Neural progenitor cell (in vitro differentiated cells): ENCODE measurements around the gene KCTD11. TPM values are rescaled to one million over a fixed set of nuclear protein-coding genes. Genes with fewer than 3 reads are reported as not detected.

Source experiments
- DNase-seq: peaks from one replicate; pipeline ENCODE4 v3.0.0-alpha.2; 2016; ENCODE audit warnings: low spot score
- H2AFZ ChIP-seq: fragments of 200-600 bp; sonication (generic); replicated peaks from 2 replicates; pipeline ENCODE4 v1.6.1; 2016; ENCODE audit warnings: antibody characterized with exemption
- H3F3A ChIP-seq: fragments of 200-600 bp; sonication (generic); 2 replicates; pipeline ENCODE4 v1.6.1; 2016; ENCODE audit warnings: antibody characterized with exemption, low read depth
- H3K27ac ChIP-seq: fragments of 200-600 bp; sonication (generic); 2 replicates; pipeline ENCODE4 v1.5.1; 2016; ENCODE audit warnings: mild to moderate bottlenecking
- H3K27me3 ChIP-seq: fragments of 200-600 bp; sonication (generic); 2 replicates; pipeline ENCODE4 v1.6.1; 2016; ENCODE audit warnings: mild to moderate bottlenecking, moderate library complexity
- H3K36me3 ChIP-seq: fragments of 200-600 bp; sonication (generic); 2 replicates; pipeline ENCODE4 v1.5.1; 2016
- H3K4me1 ChIP-seq: fragments of 200-600 bp; sonication (generic); 2 replicates; pipeline ENCODE4 v1.6.1; 2016; ENCODE audit warnings: mixed run types
- H3K4me2 ChIP-seq: fragments of 200-600 bp; sonication (generic); 2 replicates; pipeline ENCODE4 v1.6.1; 2016
- H3K4me3 ChIP-seq: fragments of 200-600 bp; sonication (generic); 2 replicates; pipeline ENCODE4 v1.5.1; 2016
- H3K79me2 ChIP-seq: fragments of 200-600 bp; sonication (generic); 2 replicates; pipeline ENCODE4 v1.6.1; 2016; ENCODE audit warnings: low read depth
- H3K9ac ChIP-seq: fragments of 200-600 bp; sonication (generic); 2 replicates; pipeline ENCODE4 v1.6.1; 2016
- H3K9me3 ChIP-seq: fragments of 200-600 bp; sonication (generic); 2 replicates; pipeline ENCODE4 v1.5.1; 2016; ENCODE audit warnings: low read depth
- H4K20me1 ChIP-seq: fragments of 200-600 bp; sonication (generic); 2 replicates; pipeline ENCODE4 v1.6.1; 2016; ENCODE audit warnings: low read depth
- H3K27ac Mint-ChIP-seq: 3 replicates; pipeline ENCODE4 v1.8.0; 2021; ENCODE audit warnings: mixed read lengths
- H3K27me3 Mint-ChIP-seq: 2 replicates; pipeline ENCODE4 v1.8.0; 2022; ENCODE audit warnings: low read depth, mild to moderate bottlenecking, inconsistent platforms, moderate library complexity, mixed read lengths; ENCODE audit not compliant: insufficient read depth
- H3K36me3 Mint-ChIP-seq: 3 replicates; pipeline ENCODE4 v1.8.0; 2021; ENCODE audit warnings: mixed read lengths
- H3K4me1 Mint-ChIP-seq: 3 replicates; pipeline ENCODE4 v1.8.0; 2021; ENCODE audit warnings: mixed read lengths
- H3K4me3 Mint-ChIP-seq: 3 replicates; pipeline ENCODE4 v1.8.0; 2021; ENCODE audit warnings: mild to moderate bottlenecking, moderate library complexity, mixed read lengths
- H3K9me3 Mint-ChIP-seq: 3 replicates; pipeline ENCODE4 v1.8.0; 2020; ENCODE audit warnings: mixed read lengths
- CTCF ChIP-seq: fragments of 200-600 bp; sonication (generic); IDR thresholded peaks from 2 replicates; pipeline ENCODE4 v1.5.1; 2017; ENCODE audit warnings: antibody characterized with exemption, mild to moderate bottlenecking
- EZH2 ChIP-seq: fragments of 200-600 bp; sonication (generic); IDR thresholded peaks from 2 replicates; pipeline ENCODE4 v1.6.1; 2017; ENCODE audit warnings: antibody characterized with exemption, mild to moderate bottlenecking, moderate library complexity
- EZH2phosphoT487 ChIP-seq: fragments of 200-600 bp; sonication (generic); IDR thresholded peaks from 2 replicates; pipeline ENCODE4 v1.6.1; 2017; ENCODE audit warnings: antibody characterized with exemption
- total RNA-seq: library from RNA; depleted of rRNA; stranded (reverse); fragments of >200 nt; gene quantifications from 2 replicates; pipeline ENCODE4 v1.2.3, GENCODE V29; 2015; ENCODE audit warnings: low replicate concordance

KCTD11 gene
- total RNA-seq, 1 donor from 2014 or later = 2.7 TPM

- Histone ChIP-seq H3K4me2 (no peak overlapping the region), H3K79me2 (no peaks in the 10 kb centered on the region), H3K27me3 (peaks cover 8% of the 10 kb centered on the region), H3K4me3 (no peak overlapping the region), H2AFZ (no peak overlapping the region), H3K4me1 (peaks cover 9% of the 10 kb centered on the region), H3K9me3 (no peaks in the 10 kb centered on the region), H3K36me3 (no peaks in the 10 kb centered on the region), H3K9ac (no peak overlapping the region), H3K27ac (no peak overlapping the region), H4K20me1 (peaks cover 7% of the 10 kb centered on the region), H3F3A (peaks cover 46% of the 10 kb centered on the region)
- Mint-ChIP-seq H3K4me3 (peak overlapping the region; percentile 91), H3K27me3 (peaks cover 9% of the 10 kb centered on the region), H3K4me1 (peaks cover 35% of the 10 kb centered on the region), H3K27ac (no peak overlapping the region), H3K9me3 (no peaks in the 10 kb centered on the region), H3K36me3 (no peaks in the 10 kb centered on the region)
- DNase-seq = no peak
- no peak for TF ChIP-seq EZH2phosphoT487
- no peak for TF ChIP-seq EZH2
Observed at GRCh38 chr17:7348478-7349242, 3.3 kb upstream of the KCTD11 start.

- H3K4me1 ChIP-seq = peaks cover 9% of the 10 kb centered on the region
- H3K79me2 ChIP-seq = no peaks in the 10 kb centered on the region
- H3K27ac Mint-ChIP-seq = peak overlapping the region; percentile 92
- no peaks in the 10 kb centered on the region for H3K9me3 Mint-ChIP-seq
- peak overlapping the region; percentile 88 for H3K4me2 ChIP-seq
- DNase-seq = no peak
- peak overlapping the region; percentile 67 for H3K9ac ChIP-seq
- H2AFZ ChIP-seq = no peak overlapping the region
- H3K27me3 ChIP-seq = peaks cover 8% of the 10 kb centered on the region
- peaks cover 45% of the 10 kb centered on the region for H3F3A ChIP-seq
- H3K4me3 ChIP-seq = peak overlapping the region; percentile 79
- H3K4me3 Mint-ChIP-seq = peak overlapping the region; percentile 91
- H3K4me1 Mint-ChIP-seq = peaks cover 55% of the 10 kb centered on the region
- no peaks in the 10 kb centered on the region for H3K36me3 Mint-ChIP-seq
- TF ChIP-seq EZH2phosphoT487 (no peak), CTCF (no peak), EZH2 (no peak)
- no peak overlapping the region for H3K27ac ChIP-seq
- H3K36me3 ChIP-seq = no peaks in the 10 kb centered on the region
- no peaks in the 10 kb centered on the region for H3K9me3 ChIP-seq
- H4K20me1 ChIP-seq = peaks cover 7% of the 10 kb centered on the region
- peaks cover 10% of the 10 kb centered on the region for H3K27me3 Mint-ChIP-seq
Observed at GRCh38 chr17:7352503-7352889, 534 bp downstream of the KCTD11 start.

- no peak overlapping the region for H3K27ac ChIP-seq
- peaks cover 9% of the 10 kb centered on the region for H3K4me1 ChIP-seq
Observed at GRCh38 chr17:7352910-7353635, 1.1 kb downstream of the KCTD11 start.

More at GRCh38 chr17:7352910-7353635, 1.1 kb downstream of the KCTD11 start:
- H3K9me3 Mint-ChIP-seq = no peaks in the 10 kb centered on the region
- H3K36me3 Mint-ChIP-seq = no peaks in the 10 kb centered on the region
- no peak overlapping the region for H3K9ac ChIP-seq
- DNase-seq = no peak
- H3K27me3 Mint-ChIP-seq = peaks cover 10% of the 10 kb centered on the region
- H3K4me1 Mint-ChIP-seq = peaks cover 55% of the 10 kb centered on the region
- H3F3A ChIP-seq = peaks cover 45% of the 10 kb centered on the region
- H3K4me3 Mint-ChIP-seq = peak overlapping the region; percentile 91
- H3K9me3 ChIP-seq = no peaks in the 10 kb centered on the region
- H3K79me2 ChIP-seq = no peaks in the 10 kb centered on the region
- H3K4me3 ChIP-seq = peak overlapping the region; percentile 79
- H4K20me1 ChIP-seq = peaks cover 7% of the 10 kb centered on the region
- no peak overlapping the region for H2AFZ ChIP-seq
- H3K27ac Mint-ChIP-seq = peak overlapping the region; percentile 92
- H3K4me2 ChIP-seq = peak overlapping the region; percentile 88
- TF ChIP-seq EZH2phosphoT487 = no peak
- no peak for TF ChIP-seq EZH2
- TF ChIP-seq CTCF = no peak
- no peaks in the 10 kb centered on the region for H3K36me3 ChIP-seq
- peaks cover 8% of the 10 kb centered on the region for H3K27me3 ChIP-seq
